ENCODE results near the gene FAM83D. TPM values are rescaled to one million over a fixed set of nuclear protein-coding genes. Genes with fewer than 3 reads are reported as not detected.

The FAM83D gene
- total RNA-seq, 1 experiment from 2014 or later: 48.1 TPM

GRCh38 chr20:38881806-38882440, 44.3 kb upstream of the FAM83D start:
- H3K4me1 Mint-ChIP-seq: peaks cover 14 to 23% of the 10 kb centered on the region in 2 experiments
- DNase-seq: no peak
- no peak overlapping the region for H3K4ac ChIP-seq (ENCODE audit: low read depth, low read length)
- H3K14ac ChIP-seq (ENCODE audit: insufficient read depth, low read length): no peak overlapping the region
- H3K79me1 ChIP-seq (ENCODE audit: insufficient read depth, low read depth, low read length, poor library complexity, severe bottlenecking): no peaks in the 10 kb centered on the region
- H3K9me3 Mint-ChIP-seq: no peaks in the 10 kb centered on the region; a peak in 1 of 5 replicates
- no peak overlapping the region for H2BK120ac ChIP-seq (ENCODE audit: low read depth, low read length, poor library complexity, severe bottlenecking)
- H2BK20ac ChIP-seq (ENCODE audit: low read depth, low read length, poor library complexity, severe bottlenecking): no peak overlapping the region
- H4K20me1 ChIP-seq (ENCODE audit: control insufficient read depth, insufficient read depth, insufficient read length): no peaks in the 10 kb centered on the region
- no peak overlapping the region for H2BK12ac ChIP-seq (ENCODE audit: insufficient read length, low read depth, low read length)
- no peaks in the 10 kb centered on the region for H3K9me3 ChIP-seq (ENCODE audit: control insufficient read depth, low read depth, low read length)
- WGBS (ENCODE audit: extremely low coverage, insufficient read length, low lambda C conversion rate): no CpG with 5 or more reads among the region's 4 CpGs
- peak overlapping the region in 1 of 3 experiments; percentile 30; a peak in 1 of 7 replicates for H3K27ac Mint-ChIP-seq
- no peak overlapping the region for H2AFZ ChIP-seq (ENCODE audit: low read length)
- no peak overlapping the region for H2BK15ac ChIP-seq (ENCODE audit: low read depth, low read length)
- no peak overlapping the region; a peak in 1 of 5 replicates for H3K4me3 Mint-ChIP-seq
- H4K5ac ChIP-seq (ENCODE audit: insufficient read length, low read depth, low read length): no peak overlapping the region
- H3K23ac ChIP-seq (ENCODE audit: insufficient read length, low read depth, low read length): no peak overlapping the region
- no peak overlapping the region for H4K91ac ChIP-seq (ENCODE audit: insufficient read length, low read depth, low read length)
- H3K27me3 ChIP-seq (ENCODE audit: insufficient read depth, low read length): no peaks in the 10 kb centered on the region
- H3K56ac ChIP-seq (ENCODE audit: insufficient read length, low read depth, low read length): no peak overlapping the region
- H3K4me2 ChIP-seq (ENCODE audit: insufficient read depth, insufficient read length, low read length): no peak overlapping the region
- H3T11ph ChIP-seq (ENCODE audit: low read length): no peak overlapping the region
- H3K79me2 ChIP-seq (ENCODE audit: insufficient read depth, low read length): no peaks in the 10 kb centered on the region
- no peak overlapping the region for H3K18ac ChIP-seq (ENCODE audit: insufficient read length, low read depth, low read length)
- no peak overlapping the region for H3K9ac ChIP-seq (ENCODE audit: extremely low read depth, insufficient read length, low read length)
- TF ChIP-seq, protein P1, sequence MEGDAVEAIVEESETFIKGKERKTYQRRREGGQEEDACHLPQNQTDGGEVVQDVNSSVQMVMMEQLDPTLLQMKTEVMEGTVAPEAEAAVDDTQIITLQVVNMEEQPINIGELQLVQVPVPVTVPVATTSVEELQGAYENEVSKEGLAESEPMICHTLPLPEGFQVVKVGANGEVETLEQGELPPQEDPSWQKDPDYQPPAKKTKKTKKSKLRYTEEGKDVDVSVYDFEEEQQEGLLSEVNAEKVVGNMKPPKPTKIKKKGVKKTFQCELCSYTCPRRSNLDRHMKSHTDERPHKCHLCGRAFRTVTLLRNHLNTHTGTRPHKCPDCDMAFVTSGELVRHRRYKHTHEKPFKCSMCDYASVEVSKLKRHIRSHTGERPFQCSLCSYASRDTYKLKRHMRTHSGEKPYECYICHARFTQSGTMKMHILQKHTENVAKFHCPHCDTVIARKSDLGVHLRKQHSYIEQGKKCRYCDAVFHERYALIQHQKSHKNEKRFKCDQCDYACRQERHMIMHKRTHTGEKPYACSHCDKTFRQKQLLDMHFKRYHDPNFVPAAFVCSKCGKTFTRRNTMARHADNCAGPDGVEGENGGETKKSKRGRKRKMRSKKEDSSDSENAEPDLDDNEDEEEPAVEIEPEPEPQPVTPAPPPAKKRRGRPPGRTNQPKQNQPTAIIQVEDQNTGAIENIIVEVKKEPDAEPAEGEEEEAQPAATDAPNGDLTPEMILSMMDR (conservative IDR thresholded peaks at IDR 0.05): no peak
- H3K4me1 ChIP-seq (ENCODE audit: insufficient read depth, low read length): no peaks in the 10 kb centered on the region
- no peak overlapping the region for H4K8ac ChIP-seq (replicated peaks; ENCODE audit: insufficient read length, low read depth, low read length)
- no peak overlapping the region for H2BK5ac ChIP-seq (ENCODE audit: insufficient read length, low read length)
- no peaks in the 10 kb centered on the region for H3K27me3 Mint-ChIP-seq (ENCODE audit: low read depth)
- H3K23me2 ChIP-seq (ENCODE audit: insufficient read length, low read depth, low read length, poor library complexity, severe bottlenecking): no peaks in the 10 kb centered on the region
- H3K36me3 Mint-ChIP-seq (ENCODE audit: insufficient read depth in 1 of 3, low read depth in 3 of 3): no peaks in the 10 kb centered on the region
- no peak overlapping the region for H3K27ac ChIP-seq (ENCODE audit: insufficient read length, low read depth, low read length)
- no peak overlapping the region for H2AK5ac ChIP-seq (ENCODE audit: insufficient read length, low read length)
